Glutamatergic neuron (in vitro differentiated cells): ENCODE measurements around the gene ELP4. TPM values are rescaled to one million over a fixed set of nuclear protein-coding genes. Genes with fewer than 3 reads are reported as not detected.

Experiments
- DNase-seq: peaks from one replicate; pipeline ENCODE4 v3.0.0; 2022
- H3K27ac Mint-ChIP-seq: one replicate; pipeline ENCODE4 v1.8.0; 2020; ENCODE audit warnings: mild to moderate bottlenecking, mixed read lengths, inconsistent platforms; ENCODE audit not compliant: unreplicated experiment
- H3K27me3 Mint-ChIP-seq: one replicate; pipeline ENCODE4 v1.8.0; 2020; ENCODE audit warnings: mild to moderate bottlenecking, moderate library complexity, mixed read lengths, inconsistent platforms; ENCODE audit not compliant: unreplicated experiment
- H3K36me3 Mint-ChIP-seq: one replicate; pipeline ENCODE4 v1.8.0; 2020; ENCODE audit warnings: mild to moderate bottlenecking, mixed read lengths, inconsistent platforms; ENCODE audit not compliant: unreplicated experiment
- H3K4me1 Mint-ChIP-seq: one replicate; pipeline ENCODE4 v1.8.0; 2020; ENCODE audit warnings: mild to moderate bottlenecking, low read depth, mixed read lengths, inconsistent platforms; ENCODE audit not compliant: unreplicated experiment
- H3K4me3 Mint-ChIP-seq: one replicate; pipeline ENCODE4 v1.8.0; 2020; ENCODE audit warnings: mild to moderate bottlenecking, mixed read lengths, inconsistent platforms; ENCODE audit not compliant: unreplicated experiment
- H3K9me3 Mint-ChIP-seq: one replicate; pipeline ENCODE4 v1.8.0; 2020; ENCODE audit warnings: mild to moderate bottlenecking, moderate library complexity, mixed read lengths, inconsistent platforms; ENCODE audit not compliant: unreplicated experiment
- CTCF ChIP-seq: fragments of 200-600 bp; sonication (generic); IDR thresholded peaks from one replicate; pipeline ENCODE4 v1.5.0; 2021; ENCODE audit not compliant: partially characterized antibody, unreplicated experiment
- total RNA-seq: library from RNA; stranded (reverse); fragmentation: NEBNext Ultra II Directional; extraction: Animal tissue kit (Norgen Biotek cat#: 25700); gene quantifications from one replicate; pipeline ENCODE4 v1.2.1, GENCODE V29; 2021; ENCODE audit not compliant: unreplicated experiment

The ELP4 gene
- total RNA-seq, 1 donor from 2014 or later: 9.9 TPM

GRCh38 chr11:31646216-31646615, 136.6 kb downstream of the ELP4 start:
- Mint-ChIP-seq H3K4me3 (no peak overlapping the region), H3K4me1 (peaks cover 10% of the 10 kb centered on the region), H3K9me3 (no peaks in the 10 kb centered on the region), H3K27me3 (no peaks in the 10 kb centered on the region), H3K36me3 (no peaks in the 10 kb centered on the region), H3K27ac (no peak overlapping the region)
- TF ChIP-seq CTCF: no peak
- no peak for DNase-seq

- no peaks in the 10 kb centered on the region for H3K9me3 Mint-ChIP-seq
- no peaks in the 10 kb centered on the region for H3K4me1 Mint-ChIP-seq
- TF ChIP-seq CTCF: no peak
- H3K36me3 Mint-ChIP-seq: no peaks in the 10 kb centered on the region
- no peak overlapping the region for H3K27ac Mint-ChIP-seq
- no peak for DNase-seq
- no peaks in the 10 kb centered on the region for H3K27me3 Mint-ChIP-seq
- no peak overlapping the region for H3K4me3 Mint-ChIP-seq
Observed at GRCh38 chr11:31649129-31649966, 139.8 kb downstream of the ELP4 start.

GRCh38 chr11:31651208-31651607, 141.6 kb downstream of the ELP4 start:
- Mint-ChIP-seq H3K36me3 (no peaks in the 10 kb centered on the region), H3K4me3 (no peak overlapping the region), H3K27ac (no peak overlapping the region), H3K4me1 (no peaks in the 10 kb centered on the region), H3K27me3 (no peaks in the 10 kb centered on the region), H3K9me3 (no peaks in the 10 kb centered on the region)
- no peak for TF ChIP-seq CTCF
- DNase-seq: no peak

GRCh38 chr11:31651822-31652221, 142.3 kb downstream of the ELP4 start:
- H3K27ac Mint-ChIP-seq: no peak overlapping the region
- no peak overlapping the region for H3K4me3 Mint-ChIP-seq

More at GRCh38 chr11:31651822-31652221, 142.3 kb downstream of the ELP4 start:
- DNase-seq: no peak
- TF ChIP-seq CTCF: no peak
- Mint-ChIP-seq H3K27me3 (no peaks in the 10 kb centered on the region), H3K36me3 (no peaks in the 10 kb centered on the region), H3K4me1 (no peaks in the 10 kb centered on the region), H3K9me3 (no peaks in the 10 kb centered on the region)
